Duodenal mucosa (tissue), 2 donors: ENCODE data around the gene RAB41.
"Not testable (repeated sequence)": the region's sequence is repeated elsewhere in the genome, so short reads cannot be mapped to it uniquely, and the experiment has no call there.

Experiments
- H3K27ac ChIP-seq: one replicate; pipeline ENCODE4 v1.7.0; 2013; ENCODE audit warnings: low read depth, low read length
- H3K27me3 ChIP-seq, 2 donors: one replicate each; pipeline ENCODE4 v1.7.0; 2013; ENCODE audit warnings: low read length in 2 of 2, control low read depth in 1 of 2; ENCODE audit not compliant: insufficient read depth in 2 of 2, control insufficient read depth in 1 of 2
- H3K36me3 ChIP-seq, 2 donors: one replicate each; pipeline ENCODE4 v1.7.0; 2013; ENCODE audit warnings: low read length in 2 of 2, control low read depth in 1 of 2; ENCODE audit not compliant: insufficient read depth in 2 of 2, control insufficient read depth in 1 of 2
- H3K4me1 ChIP-seq, 2 donors: one replicate each; pipeline ENCODE4 v1.7.0; 2013; ENCODE audit warnings: low read length in 2 of 2, control low read depth in 1 of 2; ENCODE audit not compliant: insufficient read depth in 2 of 2, control insufficient read depth in 1 of 2
- H3K4me3 ChIP-seq, 2 donors: one replicate each; pipeline ENCODE4 v1.7.0; 2013; ENCODE audit warnings: low read length in 2 of 2, low read depth in 1 of 2
- H3K9ac ChIP-seq, 2 donors: one replicate each; pipeline ENCODE4 v1.7.0; 2013; ENCODE audit warnings: low read length in 2 of 2, low read depth in 1 of 2
- H3K9me3 ChIP-seq, 2 donors: one replicate each; pipeline ENCODE4 v1.7.0; 2013; ENCODE audit warnings: low read length in 2 of 2, control low read depth in 1 of 2; ENCODE audit not compliant: control insufficient read depth in 1 of 2

The RAB41 gene

DNA sequence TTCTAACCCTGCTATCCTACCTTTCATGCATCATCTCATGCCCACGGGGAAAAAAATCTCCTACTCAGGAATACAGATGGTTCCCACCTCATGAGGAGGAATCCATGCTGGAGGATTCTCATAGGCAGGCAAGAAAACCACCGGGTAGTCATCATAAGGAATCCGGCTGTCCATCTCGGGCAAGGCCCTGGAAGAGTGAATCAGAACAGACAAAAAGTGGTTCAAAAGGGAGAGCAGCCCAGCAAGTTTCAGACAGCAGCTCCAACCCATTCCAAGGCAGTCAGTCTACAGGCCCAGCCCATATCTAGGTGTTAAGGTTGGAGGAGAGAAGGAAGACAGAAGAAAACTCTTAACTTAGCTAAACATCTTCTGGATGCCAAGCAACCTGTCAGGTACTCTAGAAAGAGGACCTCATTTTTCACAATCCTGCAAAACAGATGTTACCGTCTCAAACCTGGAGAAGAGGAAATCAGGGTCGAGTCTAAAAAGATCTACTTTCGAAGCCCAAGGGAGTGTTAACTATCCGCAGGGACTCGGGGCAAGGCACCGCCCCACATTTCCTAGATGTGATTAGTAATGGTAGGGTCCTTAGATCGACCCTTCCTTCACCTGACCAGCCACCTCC, 7.3 kb downstream of the RAB41 start:
- peak overlapping the region; percentile 39 for H3K27ac ChIP-seq
- H3K9ac ChIP-seq, result peak overlapping the region; percentile 73 to 81
- peak overlapping the region; percentile 68 to 87 for H3K4me3 ChIP-seq
- peaks cover 5 to 19% of the 10 kb centered on the region in 2 donors for H3K36me3 ChIP-seq
- no peaks in the 10 kb centered on the region for H3K27me3 ChIP-seq
- no peaks in the 10 kb centered on the region for H3K9me3 ChIP-seq
- H3K4me1 ChIP-seq, result peaks cover 0 to 10% of the 10 kb centered on the region in 2 donors

DNA sequence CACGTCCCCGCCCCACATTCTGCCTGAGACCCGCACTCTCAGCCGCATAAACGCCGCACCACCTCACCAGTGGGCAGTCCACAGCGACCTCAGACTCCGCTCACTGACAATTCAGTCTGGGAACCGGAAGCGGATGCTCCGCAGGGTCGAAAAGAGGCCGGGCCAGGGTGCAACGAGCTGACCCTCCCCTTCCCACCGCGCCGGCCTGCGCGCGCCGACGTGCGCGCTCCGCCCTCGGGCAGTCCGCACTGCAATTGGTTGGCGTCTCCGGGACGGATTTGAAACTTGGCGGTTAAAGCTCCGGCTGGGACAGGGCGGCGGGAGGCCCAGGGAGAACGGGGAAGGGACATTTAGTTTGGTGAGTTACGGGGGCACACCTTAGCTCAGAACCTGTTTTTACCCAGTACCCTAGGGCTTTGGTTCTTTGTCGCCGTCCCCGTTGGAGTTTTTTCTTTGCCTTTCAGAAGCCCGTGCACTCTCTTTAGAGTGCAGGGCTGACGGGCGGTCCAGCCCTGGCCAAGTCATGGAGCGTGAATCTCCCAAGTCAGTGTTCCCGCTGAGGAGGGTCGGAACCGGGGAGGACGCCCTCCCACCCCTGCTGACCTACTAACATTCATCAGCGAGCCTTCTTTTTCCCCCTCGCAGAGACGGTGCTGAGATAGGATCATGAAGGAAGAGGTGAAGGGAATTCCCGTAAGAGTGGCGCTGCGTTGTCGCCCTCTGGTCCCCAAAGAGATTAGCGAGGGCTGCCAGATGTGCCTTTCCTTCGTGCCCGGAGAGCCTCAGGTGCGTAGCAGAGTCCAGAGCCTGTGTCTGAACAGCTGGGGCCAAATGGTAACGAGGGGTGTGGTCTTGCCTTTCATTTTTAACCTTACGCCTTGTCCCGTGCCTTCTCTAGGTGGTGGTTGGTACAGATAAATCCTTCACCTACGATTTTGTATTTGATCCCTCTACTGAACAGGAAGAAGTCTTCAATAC, 8.1 kb downstream of the RAB41 start, which contains the start of the genes KIF4A and PDZD11:
TSS of gene KIF4A (plus strand) at position 312 of the 978 bp plus-strand sequence. CDS start at position 667, 355 bp downstream.
TSS of gene PDZD11 (minus strand) at position 135 of the 978 bp plus-strand sequence. CDS start 586 bp downstream, outside the sequence.
- Histone ChIP-seq H3K27me3 (no peaks in the 10 kb centered on the region), H3K4me1 (peaks cover 0 to 10% of the 10 kb centered on the region in 2 donors), H3K27ac (peak within 1 kb of the TSS; percentile 39), H3K9me3 (no peaks in the 10 kb centered on the region), H3K4me3 (peak within 1 kb of the TSS; percentile 68 to 87), H3K36me3 (peaks cover 5 to 18% of the 10 kb centered on the region in 2 donors), H3K9ac (peak within 1 kb of the TSS; percentile 73 to 81)

DNA sequence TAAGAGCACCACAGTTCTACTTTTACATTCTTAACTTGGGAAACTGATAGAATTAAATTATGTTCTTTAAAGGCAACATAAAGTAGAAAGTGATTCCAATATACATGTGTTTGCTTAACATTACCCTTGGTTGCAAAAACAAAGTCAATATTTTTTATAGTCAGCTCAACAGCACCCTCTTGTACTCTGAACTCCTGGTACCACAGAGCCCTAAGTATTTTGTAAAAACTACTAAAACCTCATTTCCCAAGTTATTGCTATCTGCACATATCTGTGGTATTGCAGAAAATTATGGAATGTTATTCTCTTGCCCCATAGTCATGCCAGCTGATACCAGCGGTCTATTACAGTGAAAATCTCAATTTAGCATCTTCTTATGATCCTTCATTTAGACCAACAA, 10.8 kb downstream of the RAB41 start:
- H3K27me3 ChIP-seq, result no peaks in the 10 kb centered on the region
- H3K4me3 ChIP-seq, result no peak overlapping the region
- peaks cover 0 to 4% of the 10 kb centered on the region in 2 donors for H3K36me3 ChIP-seq
- peaks cover 0 to 10% of the 10 kb centered on the region in 2 donors for H3K4me1 ChIP-seq
- no peak overlapping the region for H3K9ac ChIP-seq
- H3K9me3 ChIP-seq, result no peaks in the 10 kb centered on the region
- no peak overlapping the region for H3K27ac ChIP-seq

DNA sequence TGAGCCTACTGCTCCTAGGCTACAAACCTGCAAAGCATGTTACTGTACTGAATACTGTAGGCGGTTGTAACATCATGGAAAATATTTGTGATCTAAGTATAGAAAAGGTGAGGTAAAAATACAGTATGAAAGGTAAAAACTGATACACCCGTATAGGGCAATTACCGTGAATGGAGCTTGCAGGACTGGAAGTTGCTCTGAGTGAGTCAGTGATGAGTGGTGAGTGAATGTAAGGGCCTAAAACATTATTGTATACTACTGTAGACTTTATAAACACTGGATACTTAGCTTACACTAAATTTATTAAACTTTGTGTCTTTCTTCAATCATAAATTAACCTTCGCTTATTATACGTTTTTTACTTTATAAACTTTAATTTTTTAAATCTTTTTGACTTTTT, 11.6 kb downstream of the RAB41 start:
- Histone ChIP-seq H3K9ac (no peak overlapping the region), H3K36me3 (no peaks in the 10 kb centered on the region), H3K4me1 (peaks cover 0 to 10% of the 10 kb centered on the region in 2 donors), H3K9me3 (no peaks in the 10 kb centered on the region), H3K4me3 (no peak overlapping the region), H3K27me3 (no peaks in the 10 kb centered on the region), H3K27ac (no peak overlapping the region)

DNA sequence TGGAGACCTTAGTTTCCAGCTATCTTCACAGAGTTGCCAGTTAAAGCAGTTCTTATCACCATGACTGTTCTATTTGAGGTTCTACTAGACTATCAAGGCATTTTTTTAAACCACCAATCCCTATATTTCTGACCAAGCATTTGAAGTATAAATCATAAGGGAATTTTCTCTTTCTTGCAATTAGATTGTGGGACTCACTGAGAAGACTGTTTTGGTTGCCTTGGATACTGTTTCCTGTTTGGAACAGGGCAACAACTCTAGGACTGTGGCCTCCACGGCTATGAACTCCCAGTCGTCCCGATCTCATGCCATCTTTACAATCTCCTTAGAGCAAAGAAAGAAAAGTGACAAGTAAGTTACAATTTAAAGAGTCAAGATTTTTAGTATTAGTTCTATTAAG, 19.7 kb downstream of the RAB41 start:
- no peak overlapping the region for H3K27ac ChIP-seq
- H3K4me3 ChIP-seq, result no peak overlapping the region

DNA sequence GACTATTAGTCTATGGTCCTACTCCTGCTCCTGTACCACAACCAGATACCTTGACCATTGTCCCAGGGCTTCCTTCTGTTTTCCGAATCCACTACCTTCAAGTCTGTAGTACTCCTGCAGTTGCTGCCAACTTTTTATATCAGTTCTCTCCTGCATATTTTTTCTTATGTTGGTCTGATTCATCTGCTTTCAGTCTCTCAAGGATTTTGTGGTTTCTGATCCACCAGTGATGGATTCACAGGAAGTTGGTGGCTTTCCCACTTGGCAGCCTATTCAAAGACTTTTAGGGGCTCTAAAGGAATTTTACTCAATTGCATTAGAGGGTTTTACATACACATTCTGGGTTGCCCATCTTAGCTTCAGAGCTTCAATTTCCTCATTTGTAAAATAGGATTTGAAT, 31.5 kb downstream of the RAB41 start:
- Histone ChIP-seq H3K27ac (no peak overlapping the region), H3K9me3 (no peaks in the 10 kb centered on the region), H3K9ac (no peak overlapping the region), H3K36me3 (no peaks in the 10 kb centered on the region), H3K4me3 (no peak overlapping the region), H3K27me3 (no peaks in the 10 kb centered on the region), H3K4me1 (no peaks in the 10 kb centered on the region)

More for the DNA sequence above, 19.7 kb downstream of the RAB41 start:
- Histone ChIP-seq H3K4me1 (no peaks in the 10 kb centered on the region), H3K27me3 (no peaks in the 10 kb centered on the region), H3K9ac (no peak overlapping the region), H3K36me3 (no peaks in the 10 kb centered on the region), H3K9me3 (no peaks in the 10 kb centered on the region)

DNA sequence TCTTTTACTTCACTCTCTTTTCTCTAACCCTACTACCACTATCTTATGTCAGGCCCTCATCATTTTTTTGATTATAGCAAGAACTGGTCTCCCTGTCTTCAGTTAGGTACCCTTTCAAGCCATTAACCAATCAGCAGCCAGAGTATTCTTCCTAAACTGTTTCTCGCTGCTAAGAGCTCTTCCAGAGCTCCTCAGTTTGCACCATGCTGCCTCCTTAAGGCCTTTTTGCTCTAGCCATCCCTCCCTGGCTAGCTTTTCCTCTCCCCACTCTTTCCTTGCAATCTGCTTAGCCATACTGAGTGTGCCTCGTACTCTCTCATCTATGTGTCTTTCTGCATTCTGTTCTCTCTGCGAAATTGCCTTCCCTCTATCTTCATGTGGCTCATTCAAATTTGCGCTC, 40.8 kb downstream of the RAB41 start:
- Histone ChIP-seq H3K27me3 (no peaks in the 10 kb centered on the region), H3K9me3 (no peaks in the 10 kb centered on the region)

DNA sequence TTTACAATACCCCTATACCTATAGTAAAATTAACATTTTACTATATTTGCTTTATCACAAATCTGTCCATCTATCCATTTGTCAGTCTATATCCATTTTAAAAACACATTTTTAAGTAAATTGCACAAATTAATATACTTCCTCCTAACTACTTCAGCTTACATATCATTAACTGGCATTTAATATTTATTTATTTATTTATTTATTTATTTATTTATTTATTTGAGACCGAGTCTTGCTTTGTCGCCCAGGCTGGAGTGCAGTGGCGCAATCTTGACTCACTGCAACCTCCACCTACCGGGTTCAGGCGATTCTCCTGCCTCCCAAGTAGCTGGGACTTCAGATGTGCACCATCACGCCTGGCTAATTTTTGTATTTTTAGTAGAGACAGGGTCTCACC, 41.7 kb downstream of the RAB41 start:
- H3K27me3 ChIP-seq, H3K9me3 ChIP-seq, H3K4me1 ChIP-seq, H3K36me3 ChIP-seq, H3K4me3 ChIP-seq, H3K27ac ChIP-seq, H3K9ac ChIP-seq: not testable (repeated sequence)

More for the DNA sequence above, 40.8 kb downstream of the RAB41 start:
- Histone ChIP-seq H3K27ac (no peak overlapping the region), H3K4me3 (no peak overlapping the region), H3K36me3 (no peaks in the 10 kb centered on the region), H3K4me1 (no peaks in the 10 kb centered on the region), H3K9ac (no peak overlapping the region)

DNA sequence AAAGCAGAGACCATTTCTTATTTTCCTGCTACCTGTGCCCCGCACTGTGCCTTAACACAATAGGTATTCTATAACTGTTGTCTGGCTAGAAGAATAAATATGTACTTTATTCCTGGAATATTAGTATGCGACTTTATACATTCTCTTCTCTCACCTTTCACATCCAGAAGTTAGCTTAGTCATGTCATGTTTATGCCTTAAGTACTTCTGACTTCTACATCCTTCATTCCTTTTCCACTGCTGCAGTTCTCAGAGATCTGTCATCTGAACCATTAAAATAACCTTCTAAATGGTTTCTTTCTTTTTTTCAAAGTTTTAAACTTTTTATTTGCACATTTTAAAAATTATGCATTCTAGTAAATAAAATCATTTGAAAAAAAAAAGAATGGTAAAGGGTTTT, 42.4 kb downstream of the RAB41 start:
- Histone ChIP-seq H3K4me3 (no peak overlapping the region), H3K9ac (no peak overlapping the region)

DNA sequence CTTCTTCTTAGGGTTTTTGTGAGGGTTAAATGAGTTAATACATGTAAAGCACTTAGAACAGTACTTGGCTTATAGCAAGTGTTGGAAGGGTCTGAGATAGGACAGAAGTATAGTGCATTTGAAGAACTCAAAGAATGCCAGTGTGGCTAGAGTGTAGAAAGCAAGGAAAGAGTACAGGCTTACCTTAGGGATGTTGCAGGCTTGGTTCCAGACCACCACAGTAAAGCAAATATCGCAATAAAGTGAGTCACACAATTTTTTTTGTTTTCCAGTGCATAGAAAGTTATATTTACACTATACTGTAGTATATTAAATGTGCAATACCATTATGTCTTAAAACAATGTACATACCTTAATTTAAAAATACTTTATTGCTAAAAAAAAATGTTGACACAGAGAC, 49.2 kb downstream of the RAB41 start:
- H3K4me3 ChIP-seq, result no peak overlapping the region
- H3K36me3 ChIP-seq, result no peaks in the 10 kb centered on the region
- H3K4me1 ChIP-seq, result no peaks in the 10 kb centered on the region
- no peaks in the 10 kb centered on the region for H3K27me3 ChIP-seq
- no peak overlapping the region for H3K27ac ChIP-seq
- H3K9me3 ChIP-seq, result no peaks in the 10 kb centered on the region
- H3K9ac ChIP-seq, result no peak overlapping the region

More for the DNA sequence above, 42.4 kb downstream of the RAB41 start:
- Histone ChIP-seq H3K27me3 (no peaks in the 10 kb centered on the region), H3K4me1 (no peaks in the 10 kb centered on the region), H3K27ac (no peak overlapping the region), H3K9me3 (no peaks in the 10 kb centered on the region), H3K36me3 (no peaks in the 10 kb centered on the region)
